ENCODE results near the gene SLC25A13.

Gene SLC25A13

GRCh38 chr7:96114190-96114589, 207.7 kb downstream of the SLC25A13 start:
- Histone ChIP-seq H3K36me3 (ENCODE audit: control insufficient read depth in 1 of 2, insufficient read depth in 2 of 2, low read length in 2 of 2) (no peaks in the 10 kb centered on the region), H3K18ac (ENCODE audit: low read length) (no peak overlapping the region), H3K4me3 (ENCODE audit: low read depth, low read length) (no peak overlapping the region), H3K27me3 (ENCODE audit: insufficient read depth, low read length) (no peaks in the 10 kb centered on the region), H4K8ac (ENCODE audit: low read depth, low read length) (no peak overlapping the region), H3K4me1 (ENCODE audit: control insufficient read depth in 1 of 2, insufficient read depth in 2 of 2, low read length in 2 of 2) (no peaks in the 10 kb centered on the region), H2BK120ac (ENCODE audit: insufficient read depth, low read length, poor library complexity) (no peak overlapping the region), H3K4ac (ENCODE audit: low read depth, low read length) (no peak overlapping the region), H2BK12ac (ENCODE audit: low read length) (no peak overlapping the region), H2BK5ac (ENCODE audit: low read depth, low read length, poor library complexity) (no peak overlapping the region), H3K23ac (ENCODE audit: low read length) (no peak overlapping the region), H2AK5ac (ENCODE audit: low read length) (no peak overlapping the region), H3K14ac (ENCODE audit: low read length) (no peak overlapping the region), H4K91ac (ENCODE audit: low read depth, low read length) (no peak overlapping the region), H3K4me2 (ENCODE audit: low read length) (no peak overlapping the region), H3K27ac (ENCODE audit: low read depth, low read length) (no peak overlapping the region), H4K12ac (ENCODE audit: low read depth, low read length) (no peak overlapping the region), H3K79me1 (ENCODE audit: low read length) (no peaks in the 10 kb centered on the region), H3K79me2 (ENCODE audit: control insufficient read depth, insufficient read depth, low read length, poor library complexity) (no peaks in the 10 kb centered on the region), H3K9ac (ENCODE audit: low read length) (no peak overlapping the region), H3K9me3 (ENCODE audit: insufficient read depth, low read depth, low read length) (no peaks in the 10 kb centered on the region), H2AFZ (ENCODE audit: insufficient read depth, low read length, poor library complexity) (no peak overlapping the region)
- no peak for DNase-seq
- WGBS (ENCODE audit: extremely low coverage, insufficient coverage, insufficient read length): no CpG with 5 or more reads among the region's 7 CpGs

GRCh38 chr7:96111405-96111804, 210.5 kb downstream of the SLC25A13 start:
- Histone ChIP-seq H3K9ac (ENCODE audit: low read length) (no peak overlapping the region), H3K27me3 (ENCODE audit: insufficient read depth, low read length) (no peaks in the 10 kb centered on the region), H3K36me3 (ENCODE audit: control insufficient read depth in 1 of 2, insufficient read depth in 2 of 2, low read length in 2 of 2) (no peaks in the 10 kb centered on the region), H4K91ac (ENCODE audit: low read depth, low read length) (no peak overlapping the region), H2BK5ac (ENCODE audit: low read depth, low read length, poor library complexity) (no peak overlapping the region), H4K8ac (ENCODE audit: low read depth, low read length) (no peak overlapping the region), H3K9me3 (ENCODE audit: insufficient read depth, low read depth, low read length) (no peaks in the 10 kb centered on the region), H3K79me2 (ENCODE audit: control insufficient read depth, insufficient read depth, low read length, poor library complexity) (no peaks in the 10 kb centered on the region), H2AK5ac (ENCODE audit: low read length) (no peak overlapping the region), H4K12ac (ENCODE audit: low read depth, low read length) (no peak overlapping the region), H2AFZ (ENCODE audit: insufficient read depth, low read length, poor library complexity) (no peak overlapping the region), H3K4me3 (ENCODE audit: low read depth, low read length) (no peak overlapping the region), H3K23ac (ENCODE audit: low read length) (no peak overlapping the region), H3K18ac (ENCODE audit: low read length) (no peak overlapping the region), H3K4me2 (ENCODE audit: low read length) (no peak overlapping the region), H3K14ac (ENCODE audit: low read length) (no peak overlapping the region), H3K79me1 (ENCODE audit: low read length) (no peaks in the 10 kb centered on the region), H3K27ac (ENCODE audit: low read depth, low read length) (no peak overlapping the region), H3K4me1 (ENCODE audit: control insufficient read depth in 1 of 2, insufficient read depth in 2 of 2, low read length in 2 of 2) (no peaks in the 10 kb centered on the region), H2BK12ac (ENCODE audit: low read length) (no peak overlapping the region), H2BK120ac (ENCODE audit: insufficient read depth, low read length, poor library complexity) (no peak overlapping the region), H3K4ac (ENCODE audit: low read depth, low read length) (no peak overlapping the region)
- DNase-seq: no peak

- no peak overlapping the region for H3K23ac ChIP-seq (ENCODE audit: low read length)
- H3K36me3 ChIP-seq (ENCODE audit: control insufficient read depth in 1 of 2, insufficient read depth in 2 of 2, low read length in 2 of 2): no peaks in the 10 kb centered on the region
- H3K9ac ChIP-seq (ENCODE audit: low read length): no peak overlapping the region
- H3K27me3 ChIP-seq (ENCODE audit: insufficient read depth, low read length): no peaks in the 10 kb centered on the region
- no peak overlapping the region for H3K4me2 ChIP-seq (ENCODE audit: low read length)
- H3K4me3 ChIP-seq (ENCODE audit: low read depth, low read length): no peak overlapping the region
- no peak overlapping the region for H4K12ac ChIP-seq (ENCODE audit: low read depth, low read length)
- no peak overlapping the region for H2BK12ac ChIP-seq (ENCODE audit: low read length)
- H3K18ac ChIP-seq (ENCODE audit: low read length): no peak overlapping the region
- no peak overlapping the region for H2BK120ac ChIP-seq (ENCODE audit: insufficient read depth, low read length, poor library complexity)
- H4K91ac ChIP-seq (ENCODE audit: low read depth, low read length): no peak overlapping the region
- H2AK5ac ChIP-seq (ENCODE audit: low read length): no peak overlapping the region
- H2BK5ac ChIP-seq (ENCODE audit: low read depth, low read length, poor library complexity): no peak overlapping the region
- no peak overlapping the region for H2AFZ ChIP-seq (ENCODE audit: insufficient read depth, low read length, poor library complexity)
- no peaks in the 10 kb centered on the region for H3K79me1 ChIP-seq (ENCODE audit: low read length)
- no peak overlapping the region for H3K14ac ChIP-seq (ENCODE audit: low read length)
- no peaks in the 10 kb centered on the region for H3K9me3 ChIP-seq (ENCODE audit: insufficient read depth, low read depth, low read length)
- H4K8ac ChIP-seq (ENCODE audit: low read depth, low read length): no peak overlapping the region
- H3K27ac ChIP-seq (ENCODE audit: low read depth, low read length): no peak overlapping the region
- H3K4ac ChIP-seq (ENCODE audit: low read depth, low read length): no peak overlapping the region
- no peaks in the 10 kb centered on the region for H3K79me2 ChIP-seq (ENCODE audit: control insufficient read depth, insufficient read depth, low read length, poor library complexity)
- H3K4me1 ChIP-seq (ENCODE audit: control insufficient read depth in 1 of 2, insufficient read depth in 2 of 2, low read length in 2 of 2): no peaks in the 10 kb centered on the region
- no peak for DNase-seq
Observed at GRCh38 chr7:96104984-96105383, 216.9 kb downstream of the SLC25A13 start.

- Histone ChIP-seq H2AK5ac (ENCODE audit: low read length) (no peak overlapping the region), H3K79me2 (ENCODE audit: control insufficient read depth, insufficient read depth, low read length, poor library complexity) (no peaks in the 10 kb centered on the region)
Observed at GRCh38 chr7:96102096-96102811, 219.6 kb downstream of the SLC25A13 start.

More at GRCh38 chr7:96102096-96102811, 219.6 kb downstream of the SLC25A13 start:
- Histone ChIP-seq H3K79me1 (ENCODE audit: low read length) (no peaks in the 10 kb centered on the region), H3K4ac (ENCODE audit: low read depth, low read length) (no peak overlapping the region), H4K8ac (ENCODE audit: low read depth, low read length) (no peak overlapping the region), H3K14ac (ENCODE audit: low read length) (no peak overlapping the region), H3K9me3 (ENCODE audit: insufficient read depth, low read depth, low read length) (no peaks in the 10 kb centered on the region), H4K12ac (ENCODE audit: low read depth, low read length) (no peak overlapping the region), H3K4me2 (ENCODE audit: low read length) (no peak overlapping the region), H2BK120ac (ENCODE audit: insufficient read depth, low read length, poor library complexity) (no peak overlapping the region), H3K9ac (ENCODE audit: low read length) (no peak overlapping the region), H3K27me3 (ENCODE audit: insufficient read depth, low read length) (no peaks in the 10 kb centered on the region), H3K18ac (ENCODE audit: low read length) (no peak overlapping the region), H4K91ac (ENCODE audit: low read depth, low read length) (no peak overlapping the region), H2BK12ac (ENCODE audit: low read length) (no peak overlapping the region), H3K27ac (ENCODE audit: low read depth, low read length) (no peak overlapping the region), H2BK5ac (ENCODE audit: low read depth, low read length, poor library complexity) (no peak overlapping the region), H3K4me1 (ENCODE audit: control insufficient read depth in 1 of 2, insufficient read depth in 2 of 2, low read length in 2 of 2) (no peaks in the 10 kb centered on the region), H3K23ac (ENCODE audit: low read length) (no peak overlapping the region), H3K4me3 (ENCODE audit: low read depth, low read length) (no peak overlapping the region), H2AFZ (ENCODE audit: insufficient read depth, low read length, poor library complexity) (no peak overlapping the region), H3K36me3 (ENCODE audit: control insufficient read depth in 1 of 2, insufficient read depth in 2 of 2, low read length in 2 of 2) (no peaks in the 10 kb centered on the region)
- DNase-seq: no peak
